Endothelial cell of umbilical vein (primary cell): ENCODE results near the gene DGKG.

Source experiments
- CTCF ChIP-seq, 2 donors: IDR thresholded peaks; 1 replicate in 1 of 2; 2 replicates in 1 of 2; pipeline ENCODE4 v1.5.1; 2011; ENCODE audit warnings: low read length in 2 of 2, mild to moderate bottlenecking in 2 of 2, moderate library complexity in 2 of 2, control low read depth in 1 of 2, inconsistent platforms in 1 of 2, low read depth in 1 of 2; ENCODE audit not compliant: insufficient read depth in 1 of 2; ENCODE audit errors: extremely low read depth in 1 of 2
- EZH2 ChIP-seq: IDR thresholded peaks from 2 replicates; pipeline ENCODE4 v1.6.1; 2012; ENCODE audit warnings: borderline replicate concordance, low read depth, mild to moderate bottlenecking, moderate library complexity, low read length, inconsistent platforms; ENCODE audit not compliant: severe bottlenecking
- JUN ChIP-seq: IDR thresholded peaks from 2 replicates; pipeline ENCODE4 v1.6.1; 2011; ENCODE audit warnings: borderline replicate concordance, low read depth; ENCODE audit not compliant: insufficient read length, insufficient read depth
- POLR2A ChIP-seq: IDR thresholded peaks from 2 replicates; pipeline ENCODE4 v1.6.1; 2012; ENCODE audit warnings: low read depth, mild to moderate bottlenecking, control low read depth, low read length

DNA sequence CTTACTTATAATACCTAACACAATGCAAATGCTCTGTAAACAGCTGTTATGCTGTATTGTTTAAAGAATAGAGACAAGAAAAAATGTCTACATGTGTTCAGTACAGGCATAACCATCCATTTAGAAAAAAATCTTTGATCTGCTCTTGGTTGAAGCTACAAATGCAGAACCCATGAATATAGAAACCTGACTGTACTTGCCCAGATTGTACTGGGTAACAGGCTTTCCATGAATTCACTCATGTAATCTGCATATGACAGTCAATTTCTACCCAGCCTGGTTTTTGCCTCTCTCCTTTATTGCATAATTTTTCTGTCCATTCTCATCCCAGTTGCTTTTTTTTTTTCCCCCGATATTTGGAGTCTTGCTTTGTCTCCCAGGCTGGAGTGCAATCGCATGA lies 190.5 kb downstream of the DGKG start:
- TF ChIP-seq CTCF (IDR thresholded peaks at IDR 0.05; ENCODE audit: extremely low read depth in 1 of 2, insufficient read depth in 1 of 2, low read depth in 1 of 2, low read length in 2 of 2) (no peak), POLR2A (no peak), EZH2 (no peak), JUN (no peak)
